GM13977 (cell line): Measurements from ENCODE around the gene UNC13A.

Experiments used
- DNase-seq: peaks from one replicate; pipeline ENCODE4 v3.0.0; 2012; ENCODE audit warnings: low spot score
- CTCF ChIP-seq: IDR thresholded peaks from 2 replicates; pipeline ENCODE4 v1.5.1; 2012; ENCODE audit warnings: mild to moderate bottlenecking, control low read depth; ENCODE audit not compliant: insufficient read depth; ENCODE audit errors: extremely low read depth, missing control alignments
- in situ Hi-C: fragments of 300-500 bp; cut with MboI; formaldehyde crosslinking; loops from one replicate; pipeline ENCODE4 v1.12.0; 2022; ENCODE audit warnings: low sequenced_read_pairs, low pct_unique_long_range_greater_than_20kb, mixed read lengths, inconsistent platforms; ENCODE audit not compliant: unreplicated experiment

The UNC13A gene

GRCh38 chr19:17658666-17659065 is 29.5 kb downstream of the UNC13A start:
- in situ Hi-C loops = no loop called here
- no peak for DNase-seq

GRCh38 chr19:17658240-17658639 is 29.9 kb downstream of the UNC13A start:
- no peak for DNase-seq
- TF ChIP-seq CTCF = no peak
- in situ Hi-C loops = no loop called here

More at GRCh38 chr19:17658666-17659065, 29.5 kb downstream of the UNC13A start:
- TF ChIP-seq CTCF = no peak

- in situ Hi-C loops = no loop called here
These were observed 31.2 kb downstream of the UNC13A start for GRCh38 chr19:17656970-17657369.

GRCh38 chr19:17655751-17656472 is 32.2 kb downstream of the UNC13A start:
- in situ Hi-C loops = no loop called here
- TF ChIP-seq CTCF = no peak
- DNase-seq = no peak

More at GRCh38 chr19:17656970-17657369, 31.2 kb downstream of the UNC13A start:
- no peak for DNase-seq
- TF ChIP-seq CTCF = no peak

GRCh38 chr19:17654993-17655392 is 33.2 kb downstream of the UNC13A start:
- in situ Hi-C loops = no loop called here
- DNase-seq = no peak
- no peak for TF ChIP-seq CTCF

- in situ Hi-C loops = no loop called here
These were observed 35.5 kb downstream of the UNC13A start for GRCh38 chr19:17652627-17653026.

More at GRCh38 chr19:17652627-17653026, 35.5 kb downstream of the UNC13A start:
- TF ChIP-seq CTCF = no peak
- DNase-seq = no peak
